Neural progenitor cell (in vitro differentiated cells): ENCODE measurements around the gene PUSL1.

Experiments used
- CTCF ChIP-seq: fragments of 200-600 bp; sonication (generic); IDR thresholded peaks from 2 replicates; pipeline ENCODE4 v1.5.1; 2017; ENCODE audit warnings: antibody characterized with exemption, mild to moderate bottlenecking
- EZH2 ChIP-seq: fragments of 200-600 bp; sonication (generic); IDR thresholded peaks from 2 replicates; pipeline ENCODE4 v1.6.1; 2017; ENCODE audit warnings: antibody characterized with exemption, mild to moderate bottlenecking, moderate library complexity
- EZH2phosphoT487 ChIP-seq: fragments of 200-600 bp; sonication (generic); IDR thresholded peaks from 2 replicates; pipeline ENCODE4 v1.6.1; 2017; ENCODE audit warnings: antibody characterized with exemption

- no peak for TF ChIP-seq EZH2phosphoT487
- no peak for TF ChIP-seq CTCF
- no peak for TF ChIP-seq EZH2
These were observed 17.1 kb downstream of the PUSL1 start for GRCh38 chr1:1325288-1326074.
